Ureter (tissue), 1 donor: ENCODE results near the gene MESD. TPM values are rescaled to one million over a fixed set of nuclear protein-coding genes. Genes with fewer than 3 reads are reported as not detected.

Experiments
- DNase-seq: peaks from one replicate; pipeline ENCODE4 v3.0.0-alpha.2; 2020; ENCODE audit warnings: low spot score
- total RNA-seq: library from RNA; stranded (reverse); gene quantifications from one replicate; pipeline ENCODE4 v1.2.4, GENCODE V29; 2023
- donor health status: DM: yes; HTN: yes; CAD: no.

The MESD gene
- total RNA-seq, 1 donor from 2014 or later, result 37.6 TPM

DNA sequence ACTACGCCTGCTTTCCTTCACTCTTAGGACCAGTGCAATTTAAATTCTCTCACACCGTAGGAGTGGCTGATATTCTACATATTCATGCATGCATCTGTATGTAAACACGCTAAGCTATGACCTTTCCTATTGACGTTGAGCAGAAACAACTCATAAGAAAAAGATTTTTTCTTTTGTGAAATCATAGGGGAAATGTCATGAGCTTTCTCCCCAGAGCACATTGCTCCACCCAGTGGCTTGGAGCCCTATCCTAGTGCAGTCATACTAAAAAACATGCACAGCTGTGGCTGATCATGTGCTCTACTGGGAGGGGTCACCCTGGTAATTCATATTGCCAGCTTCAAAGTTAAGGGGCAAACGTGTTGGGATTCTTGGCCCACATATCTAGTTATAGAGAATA is 1.8 kb upstream of the MESD start:
- DNase-seq, result peak; percentile 63

DNA sequence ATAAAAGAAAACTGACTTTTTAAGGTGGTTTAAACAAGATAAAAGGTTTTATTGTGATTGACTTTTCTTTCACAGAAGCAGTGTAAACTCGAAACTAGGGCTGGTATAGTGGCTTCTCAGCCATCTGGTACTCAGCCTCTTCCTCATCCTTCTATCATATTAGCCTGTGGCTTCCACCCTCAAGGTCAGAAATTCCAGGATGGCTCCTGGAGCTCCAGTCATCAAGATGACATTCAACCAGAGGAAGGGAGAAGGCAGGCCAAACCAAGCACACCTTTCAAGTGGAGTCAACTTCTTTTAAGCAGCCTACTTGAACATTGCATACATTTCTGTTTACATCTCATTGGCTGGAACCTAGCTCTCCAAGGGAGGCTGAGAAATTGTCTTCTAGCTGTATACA is 1.3 kb upstream of the MESD start:
- no peak for DNase-seq

DNA sequence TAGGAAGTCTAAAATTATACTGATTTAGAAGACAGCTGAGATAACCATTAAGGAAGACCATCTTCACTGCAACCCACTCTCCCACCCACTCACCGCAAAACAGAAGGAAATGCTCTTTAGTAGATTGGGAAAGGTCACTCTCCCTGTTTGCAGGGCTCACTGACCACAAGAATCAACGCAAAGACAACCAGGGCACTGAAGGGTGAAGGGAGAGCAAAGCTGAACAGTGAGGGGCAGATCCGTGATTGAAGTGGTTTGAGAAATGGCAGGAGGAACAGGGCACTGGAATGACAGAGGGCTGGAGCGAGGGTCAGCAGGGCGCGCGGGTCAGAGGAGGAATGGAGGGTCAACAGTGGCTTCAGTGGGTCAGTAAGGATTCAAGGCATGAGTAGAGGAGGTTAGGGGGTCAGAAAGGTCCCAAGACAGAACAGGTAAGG is 520 bp downstream of the MESD start:
- no peak for DNase-seq

DNA sequence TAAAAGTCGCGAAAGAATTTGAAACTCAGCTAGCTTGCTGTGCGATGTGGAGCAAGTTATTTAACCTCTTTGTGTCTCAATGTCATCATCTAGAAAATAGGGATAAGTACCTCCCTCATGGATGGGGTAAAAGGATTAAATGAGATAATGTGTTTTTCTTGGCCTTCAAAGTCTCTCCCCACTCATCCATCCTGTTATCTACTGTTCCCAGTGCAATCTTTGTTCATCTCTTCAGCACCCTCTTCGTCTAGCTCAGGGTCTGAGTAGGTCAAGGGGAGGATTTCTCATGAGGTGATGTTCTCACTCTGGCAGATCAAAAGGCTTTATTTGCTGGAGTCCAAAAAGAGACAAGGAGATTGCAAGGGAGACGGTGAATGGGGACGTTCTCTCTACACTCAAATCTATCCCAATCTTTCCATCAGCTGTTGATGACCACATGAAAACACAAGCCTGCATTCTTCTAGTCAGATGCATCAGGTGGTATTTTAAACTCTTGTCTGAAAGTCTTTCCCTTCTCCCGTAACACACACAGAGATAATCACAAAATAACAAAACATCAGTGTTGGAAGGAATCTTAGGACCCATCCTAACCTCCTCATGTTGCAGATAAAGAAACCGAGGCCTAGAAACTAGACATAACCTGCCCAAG is 1.3 kb downstream of the MESD start:
- no peak for DNase-seq

DNA sequence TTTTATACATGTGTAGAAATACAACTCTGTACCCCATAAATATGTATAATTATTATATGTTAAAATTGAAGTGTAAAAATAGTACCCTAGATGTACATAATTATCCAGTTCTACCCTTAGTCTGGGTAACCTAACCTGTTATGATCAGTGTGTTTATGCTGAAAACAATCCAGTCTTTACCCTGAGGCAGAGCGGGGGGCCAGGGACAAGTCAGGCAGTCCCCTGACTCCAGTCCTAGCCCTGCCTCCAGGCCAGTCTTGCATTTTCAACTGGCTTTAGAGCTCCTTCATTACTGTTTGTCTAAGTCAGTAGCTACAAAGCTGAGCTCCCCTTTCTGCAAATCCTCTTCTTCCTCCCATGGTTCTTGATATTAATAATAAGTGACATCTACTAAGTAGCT is 3.1 kb downstream of the MESD start:
- no peak for DNase-seq

DNA sequence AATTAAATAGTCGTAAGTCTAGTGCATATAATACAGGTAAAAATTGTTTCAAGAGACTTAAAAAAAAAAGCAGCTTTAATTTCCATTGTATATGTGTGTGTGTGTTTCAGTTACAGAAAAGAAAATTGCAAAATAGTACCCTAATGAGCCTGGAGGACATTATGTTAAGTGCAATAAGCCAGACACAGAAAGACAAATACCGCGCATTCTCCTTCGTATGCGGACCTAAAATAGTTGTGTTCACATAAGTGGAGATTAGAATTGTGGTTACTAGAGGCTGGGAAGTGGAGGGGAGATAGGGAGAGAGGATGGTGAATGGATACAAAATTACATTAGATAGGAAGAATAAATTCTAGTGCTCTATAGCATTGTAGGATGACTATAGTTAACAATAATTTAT is 3.6 kb downstream of the MESD start:
- DNase-seq, result no peak

DNA sequence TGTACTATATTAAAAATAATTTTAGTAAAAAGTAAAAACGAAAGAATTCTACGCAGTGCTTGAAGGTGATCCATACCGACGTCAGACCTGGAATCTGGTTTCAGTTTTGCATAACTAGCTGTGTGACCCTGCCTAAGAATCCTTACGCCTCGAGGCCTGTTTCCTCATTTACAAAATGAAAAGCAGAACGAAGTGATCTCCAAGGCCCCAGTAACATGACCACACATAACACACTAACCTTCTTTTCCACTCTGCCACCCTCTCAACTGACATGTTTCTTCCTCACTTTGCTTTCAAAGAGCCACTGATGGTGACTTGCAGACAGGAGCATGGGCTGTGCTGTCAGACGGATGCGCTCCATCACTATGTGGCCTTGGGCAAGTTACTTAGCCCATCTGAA is 4.8 kb downstream of the MESD start:
- no peak for DNase-seq

DNA sequence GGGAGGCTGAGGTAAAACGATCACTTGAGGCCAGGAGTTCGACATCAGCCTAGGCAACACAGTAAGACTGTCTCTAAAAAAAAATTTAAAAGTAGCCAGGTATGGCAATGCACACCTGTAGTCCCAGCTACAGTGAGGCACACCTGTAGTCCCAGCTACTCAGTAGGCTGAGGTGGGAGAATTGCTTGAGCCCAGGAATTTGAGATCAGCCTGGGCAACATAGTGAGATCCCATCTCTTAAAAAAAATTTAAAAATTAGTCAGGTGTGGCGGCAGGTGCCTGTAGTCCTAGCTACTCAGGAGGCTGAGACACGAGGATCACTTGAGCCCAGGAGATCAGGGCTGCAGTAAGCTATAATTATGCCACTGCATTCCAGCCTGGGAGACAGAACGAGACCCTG is 6.8 kb downstream of the MESD start:
- DNase-seq, result no peak

DNA sequence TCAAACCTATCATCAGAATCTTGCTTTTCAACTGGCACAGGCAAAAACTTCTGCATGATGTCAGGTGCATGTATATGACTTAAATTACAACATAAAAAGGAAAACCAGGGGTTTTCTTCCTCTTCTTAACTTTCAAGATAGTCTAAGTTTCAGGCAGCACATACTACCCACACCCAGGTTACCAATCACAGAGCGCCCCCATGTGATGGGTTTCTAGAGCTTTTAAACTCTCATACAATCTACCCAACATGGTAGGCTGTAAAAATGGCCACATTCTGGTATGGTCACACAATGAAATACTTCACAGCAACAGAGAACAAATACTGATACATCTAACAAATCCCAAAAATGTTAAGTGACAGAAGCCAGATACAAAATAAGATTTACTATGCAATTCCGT is 7.4 kb downstream of the MESD start:
- DNase-seq, result no peak

DNA sequence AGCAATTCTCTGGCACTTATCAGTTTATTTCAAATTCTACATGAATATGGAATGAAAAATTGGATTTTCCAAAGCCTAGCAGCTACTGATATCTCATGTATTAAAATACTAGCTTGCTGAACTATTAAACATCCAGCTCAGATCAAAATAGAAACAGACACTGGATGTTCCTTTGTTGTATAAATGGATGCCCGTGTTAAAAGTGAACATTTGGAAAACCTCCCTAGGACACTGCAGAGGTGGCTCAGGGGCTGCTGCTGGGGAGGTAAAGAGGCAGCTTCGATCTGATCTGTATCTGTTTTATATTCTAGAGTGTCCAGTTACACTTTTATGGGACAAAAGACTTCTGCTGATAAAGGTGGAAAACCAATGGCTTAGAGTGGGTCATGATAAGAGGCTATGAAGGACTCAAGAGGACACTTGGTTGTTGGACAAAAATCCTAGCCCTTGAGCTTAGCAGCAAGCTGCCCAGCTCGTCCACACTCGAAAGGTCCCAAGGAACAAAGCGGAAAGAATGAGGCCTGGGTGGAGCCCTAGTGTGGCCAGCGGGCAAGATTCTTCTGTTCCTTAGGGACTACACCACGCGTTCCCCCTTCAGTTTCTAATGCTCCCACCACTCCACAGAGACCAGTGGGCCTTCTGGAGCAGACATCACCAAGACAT is 9.9 kb downstream of the MESD start:
- no peak for DNase-seq

DNA sequence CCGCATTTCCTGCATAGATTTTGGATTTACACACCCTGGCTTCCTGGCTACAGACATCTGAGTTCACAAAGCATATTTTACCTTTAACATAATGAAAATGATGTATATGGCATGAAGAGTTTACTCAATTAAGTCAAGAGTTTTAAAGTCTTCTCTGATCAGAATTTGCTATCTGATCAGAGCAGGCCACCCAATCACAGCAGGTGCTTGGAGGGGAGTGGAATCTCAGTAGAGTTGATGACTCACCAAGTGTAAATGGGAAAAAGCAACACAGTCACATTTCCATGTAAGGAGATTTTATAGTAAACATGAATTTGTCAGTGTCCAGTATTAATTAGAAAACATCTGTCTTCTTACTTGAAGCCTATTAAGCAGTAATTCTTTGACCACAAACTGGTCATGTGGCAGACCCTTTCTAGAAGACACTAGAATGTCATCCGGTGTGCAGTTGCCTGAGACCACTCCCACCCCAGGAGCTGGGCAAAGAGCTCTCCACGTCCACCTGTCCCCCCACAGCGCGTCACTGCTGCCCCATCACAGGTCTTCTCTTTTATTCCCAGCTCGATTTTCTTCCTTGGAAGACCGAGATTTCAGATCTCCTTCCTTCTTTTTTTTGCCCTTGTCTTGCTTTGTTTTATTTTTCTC is 10.8 kb downstream of the MESD start:
- DNase-seq, result no peak

DNA sequence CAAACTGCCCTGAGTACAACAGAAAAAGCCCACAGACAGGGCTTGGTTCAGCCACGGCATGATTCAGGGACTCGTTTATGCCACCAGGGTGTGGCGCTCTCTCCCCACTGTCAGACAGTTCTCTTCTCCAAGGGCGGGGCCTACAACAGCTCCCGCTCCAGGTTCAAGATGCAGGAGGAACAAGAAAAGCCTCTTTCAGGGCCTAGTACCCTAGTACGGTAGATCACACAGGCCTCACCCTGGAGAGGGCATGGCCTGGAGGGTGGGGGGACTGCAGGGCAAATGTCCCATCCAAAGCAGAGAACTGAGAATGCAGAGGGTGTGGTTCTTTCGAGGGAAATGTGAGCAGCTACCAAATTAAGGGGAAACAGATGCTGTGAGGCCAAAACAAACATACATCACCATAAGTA is 12.0 kb downstream of the MESD start:
- DNase-seq, result peak; percentile 62

DNA sequence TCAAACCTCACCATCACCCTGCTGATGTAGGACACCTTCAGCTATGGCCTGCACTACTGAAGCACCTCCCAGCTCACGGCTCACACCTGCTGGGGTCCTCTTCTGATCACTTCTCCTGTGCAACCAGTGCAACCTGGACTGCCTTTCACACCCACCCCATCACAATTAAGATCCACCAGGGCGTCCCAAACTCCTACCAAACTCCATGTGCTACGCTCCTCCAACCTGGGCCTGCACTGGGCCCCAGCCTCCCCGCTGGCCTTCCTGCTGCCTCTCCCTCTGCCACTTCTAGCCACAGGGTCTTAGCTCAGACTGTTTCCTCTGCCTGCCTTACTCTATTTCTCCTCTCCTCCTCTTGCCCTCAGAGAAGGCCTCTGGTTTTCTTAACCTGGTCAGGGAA is 12.8 kb downstream of the MESD start:
- DNase-seq, result no peak

DNA sequence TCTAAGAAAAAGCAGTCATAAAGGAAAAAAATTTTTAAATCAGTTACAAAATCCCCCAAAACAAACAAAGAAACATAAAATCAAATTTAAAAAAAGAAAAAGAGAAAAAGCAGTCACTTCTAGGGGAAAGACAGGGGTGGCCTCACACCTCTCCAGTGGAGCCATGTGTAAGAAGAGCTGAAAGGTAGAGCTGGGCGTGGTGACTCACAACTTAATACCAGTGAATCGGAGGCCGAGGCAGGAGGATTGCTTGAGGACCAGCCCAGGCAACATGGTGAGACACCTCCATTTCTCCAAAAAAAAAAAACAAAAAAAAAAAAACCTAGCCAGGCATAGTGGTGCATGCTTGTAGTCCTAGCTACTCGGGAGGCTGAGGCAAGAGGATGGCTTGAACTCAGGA is 14.7 kb downstream of the MESD start:
- no peak for DNase-seq

DNA sequence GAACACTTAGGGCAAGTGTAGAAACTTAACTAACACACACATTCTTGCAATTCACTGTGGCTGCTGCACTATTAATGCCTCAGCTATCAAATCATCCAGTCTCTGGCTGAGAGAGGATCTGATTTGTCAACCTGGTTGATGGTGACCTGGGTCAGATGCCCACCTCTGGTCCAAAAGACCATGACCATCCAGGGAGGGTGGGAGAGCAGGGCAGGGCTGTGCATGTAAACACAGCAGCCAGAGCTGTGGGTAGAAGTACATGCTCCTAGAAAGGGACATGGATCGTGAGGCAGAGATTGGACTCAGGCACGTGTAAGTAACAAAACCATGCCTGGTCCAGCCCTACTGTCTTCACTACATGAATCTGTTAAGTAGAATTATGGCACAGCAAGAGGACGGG is 17.3 kb downstream of the MESD start:
- no peak for DNase-seq

DNA sequence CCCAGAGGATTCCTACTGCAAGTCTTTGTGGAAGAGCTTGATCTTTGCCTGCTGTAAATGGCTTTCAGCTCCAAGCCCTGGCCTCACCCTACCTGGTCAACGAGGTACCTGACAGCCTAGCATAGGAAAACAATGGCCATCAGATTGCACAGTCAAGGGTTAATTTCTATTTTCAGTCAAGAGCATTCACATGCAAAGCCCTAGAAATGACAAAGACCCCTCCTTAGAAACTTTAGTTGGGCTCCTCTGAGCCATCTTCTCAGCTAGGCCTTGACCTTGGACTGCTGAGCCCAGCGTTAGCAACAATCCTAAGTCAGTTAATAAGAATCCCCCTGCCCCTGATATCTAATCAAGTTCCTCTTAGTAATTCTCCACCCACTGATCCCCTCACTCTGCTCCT is 18.5 kb downstream of the MESD start:
- no peak for DNase-seq

DNA sequence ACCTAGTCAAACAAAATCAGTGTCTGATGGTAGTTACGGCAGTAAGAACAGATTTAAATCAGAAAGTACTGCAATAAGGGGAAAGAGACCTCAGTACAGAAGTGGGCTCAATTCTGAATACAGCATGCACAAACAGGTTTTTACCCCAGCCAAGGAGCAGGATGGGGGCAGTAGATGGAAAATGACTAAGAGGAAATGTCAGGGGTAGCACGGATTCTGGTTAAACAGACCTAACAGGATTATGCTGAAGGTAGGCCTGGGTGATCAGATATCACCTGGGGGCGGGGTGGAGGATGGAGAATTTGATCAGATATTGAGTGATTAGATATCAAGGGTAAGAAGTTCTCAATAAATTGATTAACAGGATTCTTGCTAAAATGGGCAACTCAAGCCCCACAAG is 19.0 kb downstream of the MESD start:
- DNase-seq, result peak; percentile 56

DNA sequence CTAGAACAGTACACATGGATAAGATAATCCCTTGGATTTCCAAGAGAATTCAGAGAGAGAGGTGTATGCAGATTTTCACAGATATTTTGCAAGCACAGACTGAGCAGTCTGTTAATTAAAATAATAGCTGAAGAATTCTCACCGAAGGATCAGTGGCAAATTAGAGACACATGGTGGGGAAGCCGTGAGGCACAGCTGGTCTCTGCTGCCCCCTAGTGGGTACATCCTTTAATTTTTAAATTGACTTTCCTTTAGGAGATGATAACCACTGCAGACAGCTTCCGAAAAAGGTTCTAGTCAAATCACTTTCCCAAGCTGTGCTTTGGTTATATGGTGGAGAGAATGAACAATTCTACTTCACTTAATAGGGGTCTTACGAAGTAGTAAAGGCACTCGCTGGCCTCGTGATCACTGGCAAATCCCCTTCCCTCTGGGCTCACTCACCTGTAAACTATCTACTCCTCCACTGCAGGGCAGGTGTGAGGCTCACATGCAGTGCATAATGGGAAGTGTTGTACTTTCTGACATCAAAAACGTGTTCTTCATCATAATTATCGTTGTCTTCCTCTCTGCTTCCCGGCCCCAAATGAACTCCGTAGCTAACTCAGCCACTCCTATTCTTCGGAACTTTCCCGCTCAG is 19.5 kb downstream of the MESD start:
- peak; percentile 65 for DNase-seq

DNA sequence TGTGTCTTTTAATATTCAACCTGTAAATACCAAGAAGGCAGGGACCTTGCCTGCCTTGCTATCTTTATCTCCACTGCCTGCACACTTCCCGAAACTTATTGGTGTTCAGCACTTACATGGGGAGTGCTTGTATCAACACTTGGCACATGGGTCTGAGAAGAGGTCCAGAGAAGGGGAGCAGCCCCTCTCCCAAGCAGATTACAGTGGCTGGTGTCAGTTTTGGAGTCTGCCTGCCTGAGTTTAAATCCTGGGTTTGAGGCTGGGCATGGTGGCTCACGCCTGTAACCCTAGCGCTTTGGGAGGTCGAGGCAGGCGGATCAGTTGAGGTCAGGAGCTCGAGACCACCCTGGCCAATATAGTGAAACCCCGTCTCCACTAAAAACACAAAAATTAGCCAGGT is 20.3 kb downstream of the MESD start:
- no peak for DNase-seq

DNA sequence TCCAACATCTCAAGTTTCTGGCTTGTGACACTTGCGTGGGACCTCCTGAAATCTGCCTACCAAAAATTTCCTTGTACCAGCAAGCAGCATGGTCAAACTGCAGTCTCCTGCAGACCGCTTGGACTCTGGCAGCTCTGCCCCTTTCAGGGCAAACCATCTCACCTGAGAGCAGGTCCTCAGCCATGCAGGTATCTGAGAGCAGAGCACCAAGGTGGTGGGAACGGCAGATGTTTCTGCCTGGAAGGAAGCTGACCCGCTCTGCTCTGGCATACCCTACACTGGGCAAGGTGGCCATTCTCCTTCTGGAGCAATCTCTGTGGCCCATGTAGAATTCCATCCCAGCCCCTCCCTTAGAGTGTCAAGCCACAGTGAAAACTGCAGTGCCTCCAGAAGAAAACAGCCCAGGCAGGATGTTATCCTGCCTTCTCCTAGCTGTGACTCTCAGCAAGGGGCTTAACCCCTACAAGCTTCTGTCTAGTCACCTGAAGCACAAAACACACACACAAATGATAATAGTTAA is 21.6 kb downstream of the MESD start:
- no peak for DNase-seq

DNA sequence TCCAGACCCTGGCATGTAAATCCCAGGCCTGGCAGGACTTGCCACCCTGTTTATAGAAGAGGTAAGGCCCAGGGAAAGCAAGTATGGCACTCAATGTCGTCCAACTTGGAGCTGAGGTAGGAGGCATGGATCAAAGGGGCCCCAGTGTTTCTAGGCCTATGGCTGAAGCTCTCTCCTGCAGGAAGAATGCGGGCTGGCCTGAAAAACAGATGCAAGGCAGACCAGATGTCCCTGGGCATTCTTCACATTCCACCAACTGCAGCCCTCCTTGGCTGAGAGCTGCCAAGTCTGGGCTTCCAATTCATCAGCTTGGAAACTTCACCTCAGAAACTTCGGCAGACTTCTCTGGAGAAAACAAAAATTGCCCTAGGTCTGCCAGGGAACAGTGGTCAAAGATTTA is 22.2 kb downstream of the MESD start:
- DNase-seq, result no peak

DNA sequence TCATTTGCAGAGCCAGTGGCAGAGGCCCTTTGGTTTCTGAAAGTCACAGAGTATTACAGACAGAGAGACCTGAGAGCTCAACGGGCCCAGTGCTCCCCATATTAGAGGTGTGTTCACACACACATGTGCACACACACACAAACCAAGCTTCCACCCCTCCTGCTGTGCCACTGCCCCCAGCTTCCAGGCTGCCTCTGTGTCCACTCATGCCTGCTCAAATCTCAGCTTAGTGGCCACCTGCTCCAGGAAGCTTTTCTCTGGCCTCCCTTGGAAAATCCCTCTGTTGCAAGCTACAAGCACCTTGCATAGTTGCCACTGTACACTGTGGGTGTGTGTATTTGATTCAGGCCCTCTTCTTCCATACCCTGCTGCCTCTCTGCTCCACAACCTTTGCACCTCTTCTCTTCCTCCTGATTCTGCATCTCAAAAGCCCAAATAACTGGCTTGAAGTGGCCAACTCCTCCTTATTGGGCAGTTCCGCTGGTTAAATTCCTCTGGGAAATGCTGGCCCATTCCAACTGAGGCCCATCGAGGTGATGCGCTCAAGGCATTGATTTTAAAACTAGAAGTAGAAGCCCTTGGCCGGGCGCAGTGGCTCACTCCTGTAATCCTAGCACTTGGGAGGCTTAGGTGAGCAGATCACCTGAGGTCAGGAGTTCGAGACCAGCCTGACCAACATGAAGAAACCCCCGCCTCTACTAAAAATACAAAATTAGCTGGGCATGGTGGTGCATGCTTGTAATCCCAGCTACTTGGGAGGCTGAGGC is 23.0 kb downstream of the MESD start:
- DNase-seq, result no peak
